ENCODE results near the gene RPRD2.

RPRD2 gene

DNA sequence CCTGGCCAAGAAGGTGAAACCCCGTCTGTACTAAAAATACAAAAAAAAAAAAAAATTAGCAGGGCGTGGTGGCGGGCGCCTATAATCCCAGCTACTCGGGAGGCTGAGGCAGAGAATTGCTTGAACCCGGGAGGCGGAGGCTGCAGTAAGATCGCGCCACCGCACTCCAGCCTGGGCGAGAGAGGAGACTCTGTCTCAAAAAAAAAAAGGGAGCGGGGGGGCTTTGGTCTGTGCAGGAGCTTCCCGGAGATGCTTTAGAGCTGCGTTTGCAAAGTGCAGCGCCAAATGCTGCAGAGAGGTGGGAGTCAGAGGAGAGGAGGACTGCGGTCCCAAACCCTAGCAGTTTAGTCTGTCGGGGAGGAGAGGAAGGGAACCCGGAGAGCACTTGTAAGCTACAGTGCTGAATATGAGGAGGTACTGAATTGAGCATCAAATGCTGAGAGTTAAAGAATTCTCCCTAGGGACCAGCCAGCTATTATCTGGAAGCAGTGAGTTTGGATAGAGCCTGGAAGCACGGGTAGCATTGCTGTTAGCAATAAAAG lies 152.2 kb downstream of the RPRD2 start:
- peak; percentile 40 for DNase-seq

DNA sequence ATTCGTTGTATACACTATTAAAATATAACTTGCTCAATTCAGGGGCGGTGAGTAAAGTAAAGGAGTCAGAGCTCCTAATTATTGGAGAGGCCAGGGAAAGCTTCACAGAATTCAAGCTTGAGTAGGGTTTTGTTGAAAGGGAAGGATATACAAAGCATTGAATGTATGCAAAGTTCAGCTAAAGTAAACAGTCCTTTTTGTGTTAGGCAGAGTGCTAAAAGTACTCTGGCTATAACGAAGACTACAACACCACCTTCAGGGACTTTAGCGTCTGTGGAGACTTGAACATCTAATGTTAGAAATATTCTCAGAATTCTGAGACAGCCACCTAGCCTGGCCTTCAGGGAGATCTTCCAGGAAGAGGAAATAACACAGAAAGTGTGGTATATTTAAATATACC lies 152.7 kb downstream of the RPRD2 start:
- DNase-seq: peak; percentile 40

DNA sequence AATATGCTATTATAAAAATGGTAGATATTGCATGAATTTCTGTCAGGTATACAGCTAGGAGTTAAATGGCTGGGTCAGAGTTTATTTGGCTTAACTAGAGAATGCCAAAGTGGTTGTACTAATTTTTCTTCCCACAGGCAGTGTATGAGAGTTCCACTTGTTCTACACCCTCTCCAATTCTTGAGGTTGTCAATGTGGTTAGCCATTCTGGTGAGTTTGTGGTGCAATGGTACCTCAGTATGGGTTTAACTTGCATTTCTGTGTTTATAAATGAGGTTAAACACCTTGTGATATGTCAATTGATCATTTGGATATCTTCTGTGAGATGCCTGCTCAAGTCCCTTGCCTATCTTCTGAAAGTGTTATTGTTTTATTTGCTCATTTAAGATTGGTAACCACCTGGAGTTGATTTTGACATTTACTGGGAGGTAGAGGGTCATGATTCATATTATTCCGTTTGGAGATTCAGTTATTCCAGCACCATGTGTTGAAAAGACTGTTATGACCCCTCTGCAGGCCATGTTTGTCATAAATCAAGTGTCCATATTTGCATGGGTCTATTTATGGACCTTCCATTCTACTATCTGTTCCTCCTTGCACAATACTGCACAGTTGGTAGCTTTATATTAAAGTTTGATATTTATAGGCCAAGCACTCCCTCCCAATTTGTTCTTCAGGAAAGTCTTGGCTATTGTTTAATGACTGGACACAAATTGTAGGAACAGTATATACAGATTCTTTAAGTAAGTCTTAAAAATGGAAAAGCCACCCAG lies 157.4 kb downstream of the RPRD2 start:
- no peak for DNase-seq

DNA sequence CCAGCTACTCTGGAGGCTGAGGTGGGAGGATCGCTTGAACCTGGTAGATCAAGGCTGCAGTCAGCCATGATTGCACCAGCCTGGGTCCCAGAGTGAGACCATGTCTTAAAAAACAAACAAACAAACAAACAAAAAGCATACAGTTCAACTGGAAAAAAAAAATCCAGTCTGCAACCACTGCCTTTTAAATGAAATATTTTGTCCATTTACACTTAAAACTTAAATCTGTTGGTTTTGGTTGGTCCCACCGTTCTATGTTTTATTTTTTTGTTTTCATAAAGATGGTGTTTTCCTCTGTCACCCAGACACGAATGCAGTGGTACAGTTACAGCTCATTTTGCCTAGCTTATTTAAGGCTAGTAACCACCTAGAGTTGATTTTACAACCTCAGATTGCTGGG lies 161.4 kb downstream of the RPRD2 start:
- no peak for DNase-seq

Data from NCI-H2227 treated with DMSO at 0.1 percent for 48 hours (cell line).